ENCODE data around the gene PLA1A. TPM values are rescaled to one million over a fixed set of nuclear protein-coding genes. Genes with fewer than 3 reads are reported as not detected.

Gene PLA1A
- total and polyA plus RNA-seq, 2 donors (not counting 3 experiments of a cell fraction or from before 2014, with no cell fraction given): 0.07 TPM; not detected in 1

- H3K4me2 ChIP-seq (ENCODE audit: insufficient read depth, low read length): no peak overlapping the region
- H3K9me3 ChIP-seq (replicated peaks; ENCODE audit: control insufficient read depth, insufficient read depth, low read length): no peaks in the 10 kb centered on the region
- H4K20me1 ChIP-seq (replicated peaks; ENCODE audit: control insufficient read depth, extremely low read depth, insufficient read depth, low read length): no peaks in the 10 kb centered on the region
- no peaks in the 10 kb centered on the region for H3K79me2 ChIP-seq (ENCODE audit: control insufficient read depth, insufficient read depth, low read length)
- no peaks in the 10 kb centered on the region for H3K36me3 ChIP-seq (ENCODE audit: control insufficient read depth in 2 of 2, extremely low read depth in 1 of 2, insufficient read depth in 2 of 2, low read length in 2 of 2)
- H3K9ac ChIP-seq (replicated peaks; ENCODE audit: extremely low read depth, insufficient read depth, low read length): no peak overlapping the region
- H3K4me3 ChIP-seq (replicated peaks in 1 of 3; ENCODE audit: insufficient read depth in 1 of 3, low read depth in 1 of 3, low read length in 3 of 3): no peak overlapping the region
- intact Hi-C loops (cut with micrococcal nuclease): no loop called here
- POLR2A ChIA-PET: no interaction called here
- peaks cover under 1% of the 10 kb centered on the region for H3K4me1 ChIP-seq (ENCODE audit: control insufficient read depth, extremely low read depth, insufficient read depth, low read length)
- no peaks in the 10 kb centered on the region for H3K9me1 ChIP-seq (replicated peaks; ENCODE audit: control insufficient read depth, extremely low read depth, insufficient read depth, low read length)
- dilution Hi-C loops (cut with MboI; ENCODE audit: extremely low pct_ligation_motif_present, low sequenced_read_pairs): no loop called here
- BruUV-seq (replicated peaks): no TSS peak
- peaks cover 0 to 5% of the 10 kb centered on the region in 2 experiments for H3K27me3 ChIP-seq (ENCODE audit: control insufficient read depth in 2 of 2, insufficient read depth in 2 of 2, low read length in 2 of 2)
- FAIRE-seq: no peak
- no peak for DNase-seq (ENCODE audit: low read depth, low spot score)
- H3K27ac ChIP-seq (ENCODE audit: insufficient read depth, low read depth, low read length): no peak overlapping the region
- CTCF ChIA-PET: no interaction called here
- TF ChIP-seq EZH2 (IDR thresholded peaks at IDR 0.05; ENCODE audit: borderline replicate concordance, low read depth, low read length, severe bottlenecking) (no peak), MYC (IDR thresholded peaks at IDR 0.05; ENCODE audit: low read depth, low read length) (no peak), JUN (IDR thresholded peaks at IDR 0.05; ENCODE audit: borderline replicate concordance, insufficient read depth, insufficient read length, low read depth) (no peak), GATA2 (IDR thresholded peaks at IDR 0.05; ENCODE audit: insufficient read depth, insufficient read length, low read depth, low read length) (no peak), POLR2A (IDR thresholded peaks at IDR 0.05; ENCODE audit: low read depth, low read length) (no peak), CTCF (IDR thresholded peaks at IDR 0.05; ENCODE audit: extremely low read depth in 1 of 2, insufficient read depth in 1 of 2, low read depth in 1 of 2, low read length in 2 of 2) (no peak), FOS (IDR thresholded peaks at IDR 0.05; ENCODE audit: borderline replicate concordance, insufficient read depth, low read length) (no peak), POLR2AphosphoS5 (IDR thresholded peaks at IDR 0.05; ENCODE audit: insufficient read depth, low read depth, low read length) (no peak), MAX (IDR thresholded peaks at IDR 0.05; ENCODE audit: insufficient read depth, insufficient read length) (no peak)
- no peak overlapping the region for H2AFZ ChIP-seq (ENCODE audit: low read depth, low read length)
Measured at GRCh38 chr3:119652306-119653033, 54.8 kb downstream of the PLA1A start.

Data from endothelial cell of umbilical vein (primary cell).